GM19468 (cell line): ENCODE measurements around the gene SPRR1A.

Source experiments
- ATAC-seq: cut with Tn5 transposase; IDR thresholded peaks from one replicate; pipeline ENCODE4 v1.9.1; 2021; ENCODE audit warnings: mild to moderate bottlenecking, moderate library complexity, moderate number of reproducible peaks; ENCODE audit not compliant: unreplicated experiment; ENCODE audit errors: extremely low read depth

SPRR1A gene

DNA sequence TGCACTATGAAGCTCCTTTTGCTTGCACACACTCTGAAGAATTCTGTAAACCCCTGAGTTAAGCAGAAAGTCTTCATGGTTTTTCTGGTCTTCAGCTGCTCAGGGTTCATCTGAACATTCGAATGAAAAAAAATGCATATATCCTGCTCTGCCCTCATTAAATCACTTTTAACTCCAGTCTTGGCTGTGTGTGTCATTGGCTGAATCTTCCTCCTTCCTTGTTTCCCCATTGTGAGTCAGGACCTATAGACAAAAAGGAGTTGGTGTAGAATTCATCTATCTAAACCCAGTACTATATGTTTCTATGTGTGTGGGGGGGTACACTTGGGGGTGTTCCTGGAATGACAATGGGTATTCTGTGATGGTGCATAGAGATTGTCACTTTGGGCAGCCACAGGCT, 40.5 kb downstream of the SPRR1A start:
- no peak for ATAC-seq

DNA sequence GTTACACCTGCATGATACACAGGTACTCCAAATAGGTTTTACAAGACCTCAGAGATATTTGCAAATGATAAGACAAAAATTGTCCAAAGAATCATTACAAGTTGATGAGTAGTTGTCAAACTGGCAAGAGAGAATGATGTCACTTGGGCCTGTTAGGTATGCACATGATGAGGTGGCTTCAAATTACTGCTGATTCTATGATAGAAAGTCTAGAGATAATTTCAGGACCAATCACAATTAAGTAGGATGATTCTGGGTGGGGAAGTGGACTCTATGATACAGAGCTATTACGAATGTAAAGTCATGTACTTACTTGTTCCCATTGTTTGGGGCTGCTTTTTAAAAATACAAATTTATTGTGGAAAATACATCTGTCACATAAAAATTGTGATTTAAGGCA, 41.9 kb downstream of the SPRR1A start:
- ATAC-seq, result no peak

DNA sequence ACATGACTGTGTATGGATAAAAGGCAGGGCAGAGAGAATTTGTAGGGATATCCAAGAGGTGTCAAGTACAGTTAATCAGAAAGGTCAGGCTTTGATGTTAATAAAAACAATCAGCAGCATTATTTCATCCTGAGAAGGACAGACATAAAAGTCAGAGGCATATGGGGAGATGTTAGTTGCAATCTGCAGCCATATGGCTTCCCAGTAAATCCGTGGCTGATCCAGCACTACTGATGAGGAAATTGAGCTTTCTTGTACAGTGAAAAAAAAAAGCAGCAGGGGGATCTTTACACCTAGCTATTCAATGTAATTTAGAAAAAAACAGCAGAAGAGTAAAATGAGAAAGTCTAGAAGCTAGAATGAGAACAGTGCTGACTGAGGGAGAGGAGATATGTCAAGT, 44.9 kb downstream of the SPRR1A start:
- no peak for ATAC-seq

DNA sequence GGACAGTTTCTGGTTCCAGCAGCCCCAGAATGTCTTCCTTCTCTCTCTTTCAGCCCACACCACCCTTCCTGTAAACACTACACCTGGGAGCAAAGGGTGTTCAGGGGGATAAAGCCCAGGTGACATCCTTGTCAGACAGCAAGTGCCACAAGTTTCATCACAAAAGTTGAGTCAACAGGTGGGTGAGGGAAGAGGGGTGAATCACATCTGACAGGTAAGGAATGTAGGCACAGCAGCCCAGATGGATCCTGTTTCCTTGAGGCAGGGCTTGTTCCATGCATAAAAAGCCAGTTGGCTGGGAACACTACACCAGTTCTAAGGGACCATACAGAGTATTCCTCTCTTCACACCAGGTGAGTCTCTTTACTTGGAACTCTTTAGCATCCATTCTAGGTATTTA, 47.0 kb downstream of the SPRR1A start, which contains the start of gene SPRR1B:
Gene SPRR1B (plus strand): TSS at position 309 of the 400 bp plus-strand sequence. CDS start 1,143 bp downstream, outside the sequence.
- no peak for ATAC-seq

DNA sequence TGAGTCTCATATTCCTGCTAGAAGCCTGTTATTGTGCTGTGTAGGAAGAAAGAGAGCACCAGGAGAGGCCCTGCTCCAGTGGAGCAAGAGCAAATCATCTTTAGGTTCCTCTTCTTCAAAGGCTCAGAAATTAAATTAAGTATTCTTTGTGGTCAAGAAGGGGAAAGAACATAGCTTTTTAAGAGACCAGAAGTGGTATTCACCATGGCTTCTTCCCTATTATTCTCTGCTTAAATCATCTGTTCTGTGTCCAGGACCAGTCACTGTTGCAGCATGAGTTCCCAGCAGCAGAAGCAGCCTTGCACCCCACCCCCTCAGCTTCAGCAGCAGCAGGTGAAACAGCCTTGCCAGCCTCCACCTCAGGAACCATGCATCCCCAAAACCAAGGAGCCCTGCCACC, 48.2 kb downstream of the SPRR1A start:
- no peak for ATAC-seq

DNA sequence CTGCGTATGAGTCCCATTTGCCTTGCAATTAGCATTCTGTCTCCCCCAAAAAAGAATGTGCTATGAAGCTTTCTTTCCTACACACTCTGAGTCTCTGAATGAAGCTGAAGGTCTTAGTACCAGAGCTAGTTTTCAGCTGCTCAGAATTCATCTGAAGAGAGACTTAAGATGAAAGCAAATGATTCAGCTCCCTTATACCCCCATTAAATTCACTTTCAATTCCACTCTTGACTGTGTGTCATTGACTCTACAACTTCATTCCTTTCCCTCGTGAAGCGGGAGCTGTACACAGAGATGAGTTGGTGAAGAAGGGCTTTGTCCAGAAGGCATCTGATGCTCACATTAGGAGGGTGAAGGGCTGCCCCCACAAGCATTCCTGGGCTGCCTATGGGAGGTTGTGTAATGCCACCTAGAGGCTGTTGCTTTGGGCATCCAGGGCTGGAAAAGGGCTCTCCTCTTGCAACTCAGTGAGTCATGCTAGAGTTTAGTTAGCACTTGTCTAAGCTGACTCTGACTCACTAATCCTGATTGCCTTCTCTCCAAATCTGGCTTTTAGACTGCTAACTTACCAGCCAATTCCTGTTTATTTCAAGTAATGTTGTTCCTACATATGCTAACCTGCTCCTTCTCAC, 48.9 kb downstream of the SPRR1A start:
- ATAC-seq, result no peak

DNA sequence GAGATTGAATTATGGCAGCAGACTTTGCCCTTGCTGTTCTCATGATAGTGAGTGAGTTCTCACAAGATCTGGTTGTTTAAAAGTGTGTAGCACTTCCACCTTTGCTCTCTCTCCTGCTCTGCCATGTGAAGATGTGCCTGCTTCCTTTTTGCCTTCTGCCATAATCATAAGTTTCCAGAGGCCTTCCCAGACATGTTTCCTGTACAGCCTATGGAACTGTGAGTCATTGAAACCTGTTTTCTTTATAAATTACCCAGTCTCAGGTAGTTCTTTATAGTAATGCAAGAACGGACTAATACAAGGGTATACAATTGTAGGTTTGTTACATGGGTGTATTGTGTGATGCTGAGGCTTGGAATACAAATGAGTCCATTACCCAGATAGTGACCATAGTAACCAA, 51.3 kb downstream of the SPRR1A start:
- no peak for ATAC-seq
